Stimulated activated CD4-positive, alpha-beta T cell treated with anti-CD3 and anti-CD28 coated beads, Interleukin-1b, Interleukin-23, amount 100 ng/mL, for 1 hour (primary cell): ENCODE results near the gene FAM221A.
"Not testable (repeated sequence)": the region's sequence is repeated elsewhere in the genome, so short reads cannot be mapped to it uniquely, and the experiment has no call there.

ENCODE experiments used
- DNase-seq, 2 donors: peaks; one replicate each; pipeline ENCODE4 v3.0.0-alpha.2; 2020; ENCODE audit warnings: low read depth in 2 of 2

FAM221A gene

DNA sequence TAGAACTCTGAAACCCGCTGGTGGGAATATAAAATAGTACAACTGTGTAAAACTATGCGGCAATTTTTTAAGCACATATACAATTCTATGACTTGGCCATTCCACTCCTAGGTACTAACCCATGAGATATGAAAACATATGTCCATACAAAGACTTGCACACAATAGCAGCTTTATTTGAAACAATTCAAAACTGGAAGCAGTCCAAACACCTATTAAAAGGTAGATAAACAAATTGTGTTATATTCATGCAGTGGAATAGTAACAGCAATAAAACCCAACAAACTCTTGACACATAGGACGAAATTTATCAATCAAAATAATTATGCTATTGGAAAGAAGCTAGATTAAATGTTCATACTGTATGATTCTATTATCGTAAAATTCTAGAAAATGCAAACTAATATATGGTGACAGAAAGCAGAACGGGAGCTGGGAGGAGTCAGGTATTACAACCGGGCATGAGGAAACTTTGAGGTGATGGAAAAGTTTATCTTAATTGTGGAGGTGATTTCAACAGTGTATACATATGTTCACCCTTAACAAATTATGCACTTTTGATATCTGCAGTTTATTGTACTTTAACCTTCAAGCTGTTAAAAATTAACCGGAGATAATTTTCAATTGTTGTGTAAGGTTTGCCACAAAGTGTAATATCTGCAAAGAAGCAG is 29.2 kb downstream of the FAM221A start:
- DNase-seq, result no peak

GRCh38 chr7:23710000-23710399 is 30.0 kb downstream of the FAM221A start, which contains the start of gene STK31:
STK31 (plus strand) TSS chr7:23710219; CDS start chr7:23710286, 67 bp downstream.
- no peak for DNase-seq

DNA sequence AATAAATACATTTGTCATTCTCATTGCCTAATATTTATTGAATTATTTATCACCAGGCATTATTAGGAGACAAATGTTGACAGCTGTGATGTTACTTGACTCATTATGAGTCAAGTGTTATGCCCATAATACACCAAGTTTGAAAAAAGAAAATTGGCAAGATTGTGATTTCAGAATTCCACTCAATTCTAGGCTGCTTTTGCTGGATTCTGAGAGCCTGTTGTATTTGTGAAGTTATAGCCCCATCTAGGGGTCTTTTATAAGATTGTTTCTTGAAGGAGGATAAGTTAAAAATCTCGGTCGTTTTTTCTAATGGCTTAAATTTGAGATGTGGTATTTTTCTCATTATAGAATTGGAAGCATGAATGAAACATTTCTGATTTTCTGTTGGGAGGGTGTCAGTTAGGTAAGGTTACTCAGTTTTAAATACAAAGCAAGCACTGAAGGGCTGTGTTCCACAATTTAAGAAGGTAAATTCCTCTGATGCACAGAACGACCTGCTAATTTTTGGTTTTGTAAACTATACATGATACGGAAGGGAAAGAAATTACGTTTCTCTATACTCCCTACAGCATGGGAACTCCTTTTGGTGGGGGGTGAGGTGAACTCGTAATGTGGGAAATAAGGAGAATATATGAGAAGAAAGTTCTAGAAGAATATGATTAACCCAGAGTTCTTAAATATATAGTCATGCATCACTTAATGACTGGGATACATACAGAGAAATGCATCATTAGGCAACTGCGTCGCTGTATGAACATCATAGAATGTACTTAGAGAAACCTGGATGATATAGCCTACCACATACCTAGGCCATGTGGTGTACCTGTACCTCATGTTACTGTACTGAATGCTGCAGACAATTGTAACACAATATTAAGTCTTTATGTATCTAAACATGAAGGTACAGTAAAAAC is 32.6 kb downstream of the FAM221A start:
- no peak for DNase-seq

DNA sequence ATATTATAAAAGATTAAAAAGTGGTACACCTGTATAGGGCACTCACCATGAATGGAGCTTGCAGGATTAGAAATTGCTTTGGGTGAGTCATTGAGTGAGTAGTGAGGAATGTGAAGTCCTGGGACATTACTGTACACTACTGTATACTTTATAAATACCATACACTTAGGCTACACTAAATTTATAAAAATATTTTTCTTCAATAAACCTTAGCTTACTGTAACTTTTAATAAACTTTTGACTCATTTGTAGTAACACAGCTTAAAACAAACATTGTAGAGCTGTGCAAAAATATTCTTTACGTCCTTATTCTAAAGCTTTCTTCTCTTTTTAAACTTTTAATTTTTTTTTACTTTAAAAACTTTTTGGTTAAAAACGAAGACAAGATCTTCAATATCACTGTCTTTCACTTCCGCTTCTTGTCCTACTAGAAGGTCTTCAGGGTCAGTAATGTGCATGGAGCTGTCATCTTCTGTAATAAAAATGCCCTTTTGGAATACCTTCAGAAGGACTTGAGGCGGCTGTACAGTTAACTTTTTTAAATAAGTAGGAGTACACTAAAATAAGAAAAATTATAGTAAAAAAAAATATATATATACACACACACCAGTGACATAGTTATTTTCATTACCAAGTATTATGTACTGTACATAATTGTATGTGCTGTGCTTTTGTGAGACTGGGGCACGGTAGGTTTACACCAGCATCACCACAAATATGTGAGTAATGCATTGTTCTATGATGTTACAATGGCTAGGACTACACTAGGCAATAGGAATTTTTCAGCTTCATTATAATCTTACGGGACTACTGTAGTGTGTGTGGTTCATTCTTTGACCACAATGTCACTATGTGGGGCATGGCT is 33.5 kb downstream of the FAM221A start:
- no peak for DNase-seq

DNA sequence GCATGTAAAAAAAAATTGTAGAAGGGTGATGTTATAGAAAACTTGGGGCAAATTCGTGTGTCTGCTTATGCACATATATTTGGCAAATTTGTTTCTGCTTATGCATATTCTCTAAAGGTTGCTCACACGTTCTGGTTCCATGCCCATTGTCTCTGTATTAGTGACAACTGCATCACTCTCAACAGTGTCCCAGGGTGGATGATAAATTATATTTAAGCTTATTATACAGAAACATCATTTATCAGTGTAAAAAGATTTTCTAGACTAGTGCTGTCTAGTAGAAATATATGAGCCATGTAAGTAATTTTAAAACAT is 34.1 kb downstream of the FAM221A start:
- no peak for DNase-seq

DNA sequence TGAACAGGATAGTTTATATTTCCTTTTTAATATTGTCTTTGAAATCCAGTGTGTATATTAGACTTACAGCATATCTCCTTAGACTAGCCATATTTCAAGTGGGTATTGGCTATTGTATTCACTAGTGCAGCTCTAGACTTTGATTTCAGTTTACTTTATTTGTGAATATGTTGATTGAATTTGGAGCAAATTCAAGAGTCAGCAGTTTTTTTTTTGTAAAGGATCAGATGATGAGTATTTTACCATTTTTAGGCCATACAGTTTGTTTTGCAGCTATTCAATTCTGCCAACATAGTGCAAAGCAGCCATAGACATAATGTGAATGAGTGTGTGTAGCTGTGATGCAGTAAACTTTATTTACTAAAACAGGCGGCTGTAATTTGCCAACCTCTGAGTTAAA is 34.6 kb downstream of the FAM221A start:
- DNase-seq, result no peak

DNA sequence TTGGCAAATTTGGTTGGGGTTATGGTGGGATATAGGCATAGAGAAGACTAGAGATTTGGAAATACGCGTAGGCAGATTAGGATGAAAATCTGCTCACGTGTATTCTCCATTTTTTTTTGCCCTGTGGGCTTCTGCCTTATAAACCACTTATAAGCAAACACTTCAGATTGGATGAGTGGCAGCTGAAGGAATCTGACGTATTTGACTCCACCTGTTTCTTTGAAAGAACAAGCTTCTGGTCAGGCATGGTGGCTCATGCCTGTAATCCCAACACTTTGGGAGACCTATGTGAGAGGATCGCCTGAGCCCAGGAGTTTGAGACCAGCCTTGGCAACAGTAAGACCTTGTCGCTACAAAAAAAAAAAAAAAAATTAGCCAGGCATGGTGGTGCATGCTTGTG is 35.1 kb downstream of the FAM221A start:
- DNase-seq, result no peak

DNA sequence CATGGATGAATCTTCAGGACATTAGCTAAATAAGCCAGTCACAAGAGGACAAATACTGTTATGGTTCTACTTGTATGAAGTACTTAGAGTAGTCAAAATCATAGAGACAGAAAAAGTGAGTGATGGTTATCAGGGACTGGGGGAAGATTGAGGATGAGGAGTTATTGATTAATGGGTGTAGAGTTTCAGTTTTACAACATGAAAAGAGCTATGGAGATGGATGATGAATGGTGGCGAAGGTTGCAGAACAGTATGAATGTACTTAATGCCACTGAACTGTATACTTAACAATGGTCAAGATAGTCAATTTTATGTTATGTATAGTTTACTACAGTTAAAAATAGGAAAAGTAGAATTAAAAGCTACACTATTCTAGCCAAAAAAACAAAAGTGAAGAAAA is 37.8 kb downstream of the FAM221A start:
- no peak for DNase-seq

- DNase-seq, result no peak
Observed at GRCh38 chr7:23721456-23721855, 41.5 kb downstream of the FAM221A start.

- DNase-seq, result not testable (repeated sequence)
Observed at GRCh38 chr7:23722587-23723216, 42.7 kb downstream of the FAM221A start.

- DNase-seq, result not testable (repeated sequence)
Observed at GRCh38 chr7:23724113-23724512, 44.1 kb downstream of the FAM221A start.

GRCh38 chr7:23742051-23742450 is 62.1 kb downstream of the FAM221A start:
- DNase-seq, result no peak

GRCh38 chr7:23743226-23743625 is 63.2 kb downstream of the FAM221A start:
- no peak for DNase-seq

- no peak for DNase-seq
Observed at GRCh38 chr7:23746629-23747028, 66.6 kb downstream of the FAM221A start.

DNA sequence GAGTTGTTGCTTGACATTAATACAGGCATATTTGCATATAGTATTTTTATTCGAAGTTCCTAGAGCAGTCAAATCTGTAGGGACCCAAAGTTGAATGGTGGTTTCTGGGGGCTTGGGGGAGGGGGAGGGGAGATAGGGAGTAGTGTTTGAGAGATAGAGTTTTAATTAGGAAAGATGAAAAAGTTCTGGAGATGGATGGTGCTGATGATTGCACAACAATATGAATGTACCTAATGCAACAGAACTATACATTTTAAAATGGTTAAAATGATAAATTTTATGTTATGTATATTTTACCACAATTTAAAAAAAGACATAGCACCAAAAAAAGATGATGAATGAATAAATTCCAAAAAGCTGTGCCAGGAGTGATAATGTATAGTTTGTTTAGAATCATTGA is 71.9 kb downstream of the FAM221A start:
- DNase-seq, result no peak
